ENCODE results near the gene PRKCA. TPM values are rescaled to one million over a fixed set of nuclear protein-coding genes. Genes with fewer than 3 reads are reported as not detected.
A peak's percentile ranks its signal among the peaks of the same experiment; 100 is the strongest.

Gene PRKCA
- total and polyA plus RNA-seq, 2 of the 13 experiments (the other 11 are each of a cell fraction or from before 2014, with no cell fraction given): 18.5 to 21.5 TPM

DNA sequence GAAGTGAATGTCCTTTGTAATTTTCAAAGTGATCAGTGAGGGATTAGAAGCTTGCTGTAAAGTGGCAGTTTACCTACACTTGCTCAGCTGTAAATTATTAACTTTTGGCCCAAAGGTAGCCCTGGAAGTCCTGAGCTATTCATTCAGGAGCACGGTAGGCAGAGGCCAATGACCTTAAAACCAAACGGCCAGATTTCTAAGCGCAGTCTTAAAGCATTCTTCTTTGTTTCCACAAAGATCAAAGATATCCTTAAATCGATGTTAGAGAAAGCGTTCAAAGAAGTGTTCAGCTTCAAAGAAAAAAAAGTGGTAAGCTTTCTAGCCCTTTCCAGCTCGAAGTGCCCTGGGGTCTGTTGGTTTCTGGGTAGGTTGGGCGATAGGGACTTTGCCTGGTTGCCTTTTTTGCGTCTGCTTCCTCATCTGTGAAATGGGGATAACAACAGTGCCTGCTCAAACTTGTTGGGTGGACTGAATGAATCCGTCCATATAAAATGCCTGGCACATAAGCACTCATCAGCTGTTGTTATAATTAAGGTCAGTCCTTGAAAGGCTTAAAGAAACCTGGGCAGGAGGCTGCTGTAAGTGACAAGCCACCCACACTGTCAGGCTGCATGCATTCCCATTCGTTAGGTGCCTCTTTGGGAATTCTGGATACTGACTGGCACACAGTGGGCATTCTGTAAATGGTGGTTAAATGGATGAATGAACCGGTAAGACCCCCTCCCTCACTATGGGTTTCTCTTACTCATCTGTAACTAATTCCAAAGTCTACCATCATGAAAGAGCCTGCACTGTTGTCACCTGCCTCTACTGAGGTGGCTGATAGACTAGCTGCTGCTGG is 113.2 kb downstream of the PRKCA start:
- Histone ChIP-seq H3K4me1 (ENCODE audit: insufficient read depth, low read length) (peaks cover 85% of the 10 kb centered on the region), H3K79me2 (ENCODE audit: insufficient read depth, low read length) (peaks cover 62% of the 10 kb centered on the region), H2AFZ (ENCODE audit: low read length) (no peak overlapping the region), H3K36me3 (replicated peaks in 1 of 2; ENCODE audit: control insufficient read depth in 1 of 2, insufficient read depth in 2 of 2, low read length in 2 of 2) (no peaks in the 10 kb centered on the region), H3K9ac (ENCODE audit: insufficient read depth, low read depth, low read length) (peak overlapping the region; percentile 40), H3K9me3 (ENCODE audit: low read length) (no peaks in the 10 kb centered on the region), H3K4me2 (ENCODE audit: low read depth, low read length) (peak overlapping the region; percentile 65), H3K27ac (ENCODE audit: extremely low read length, insufficient read depth, low read length) (peak overlapping the region; percentile 83), H3K4me3 (replicated peaks in 1 of 3; ENCODE audit: insufficient read depth in 1 of 3, low read depth in 2 of 3, low read length in 3 of 3) (peak overlapping the region in 1 of 3 experiments; percentile 14; a peak in 2 of 6 replicates), H3K27me3 (ENCODE audit: control insufficient read depth in 1 of 2, insufficient read depth in 2 of 2, low read length in 2 of 2) (no peaks in the 10 kb centered on the region), H4K20me1 (ENCODE audit: insufficient read depth, low read length) (no peaks in the 10 kb centered on the region)
- FAIRE-seq (peak; percentile 97), ATAC-seq (peak; percentile 90), DNase-seq (ENCODE audit: low spot score) (peak; percentile 99)
- POLR2A ChIA-PET: interaction anchor here (0.7 to 2.5 kb wide), 11 partner anchors 8 to 186 kb away, joined by 3 to 17 read pairs (median 4); partner anchors contain the start of gene APOH
- CTCF ChIA-PET (ENCODE audit: low intra/inter-chr PET ratio, low total read pairs): no interaction called here
- WGBS (ENCODE audit: low lambda C conversion rate): 5% methylated on average over 11 of the region's 11 CpGs
- in situ Hi-C loops (cut with HindIII; ENCODE audit: extremely low pct_ligation_motif_present, low pct_unique_long_range_greater_than_20kb) (loop anchor here (10.0 kb wide), 1 partner anchor 111 kb away; the partner anchor contains the start of gene PRKCA), intact Hi-C loops (cut with micrococcal nuclease; ENCODE audit: unreplicated experiment) (loop anchor here (2.0 to 5.0 kb wide), 2 partner anchors 111 to 188 kb away; partner anchors contain the start of gene APOH)
- no TSS peak for BruUV-seq (replicated peaks)
- TF ChIP-seq HCFC1 (IDR thresholded peaks at IDR 0.05; ENCODE audit: low read depth, low read length) (no peak), ZFP36L2 (CRISPR knock-in tag; IDR thresholded peaks at IDR 0.05) (peak; percentile 83; the same call in 1 of the 2 replicates), YEATS4 (CRISPR knock-in tag; IDR thresholded peaks at IDR 0.05; ENCODE audit: borderline replicate concordance) (peak; percentile 41; the same call in 1 of the 2 replicates), NRL (CRISPR knock-in tag; IDR thresholded peaks at IDR 0.05; ENCODE audit: borderline replicate concordance) (no peak), KDM3A (CRISPR knock-in tag; IDR thresholded peaks at IDR 0.05; ENCODE audit: low read depth) (peak; percentile 89), GFI1 (CRISPR knock-in tag; IDR thresholded peaks at IDR 0.05; ENCODE audit: borderline replicate concordance) (peak; percentile 98), AKAP8 (CRISPR knock-in tag; IDR thresholded peaks at IDR 0.05) (0 out of 2 replicates have a peak, but pooled peaks have one; percentile 42)
- TF ChIP-seq, protein P1, sequence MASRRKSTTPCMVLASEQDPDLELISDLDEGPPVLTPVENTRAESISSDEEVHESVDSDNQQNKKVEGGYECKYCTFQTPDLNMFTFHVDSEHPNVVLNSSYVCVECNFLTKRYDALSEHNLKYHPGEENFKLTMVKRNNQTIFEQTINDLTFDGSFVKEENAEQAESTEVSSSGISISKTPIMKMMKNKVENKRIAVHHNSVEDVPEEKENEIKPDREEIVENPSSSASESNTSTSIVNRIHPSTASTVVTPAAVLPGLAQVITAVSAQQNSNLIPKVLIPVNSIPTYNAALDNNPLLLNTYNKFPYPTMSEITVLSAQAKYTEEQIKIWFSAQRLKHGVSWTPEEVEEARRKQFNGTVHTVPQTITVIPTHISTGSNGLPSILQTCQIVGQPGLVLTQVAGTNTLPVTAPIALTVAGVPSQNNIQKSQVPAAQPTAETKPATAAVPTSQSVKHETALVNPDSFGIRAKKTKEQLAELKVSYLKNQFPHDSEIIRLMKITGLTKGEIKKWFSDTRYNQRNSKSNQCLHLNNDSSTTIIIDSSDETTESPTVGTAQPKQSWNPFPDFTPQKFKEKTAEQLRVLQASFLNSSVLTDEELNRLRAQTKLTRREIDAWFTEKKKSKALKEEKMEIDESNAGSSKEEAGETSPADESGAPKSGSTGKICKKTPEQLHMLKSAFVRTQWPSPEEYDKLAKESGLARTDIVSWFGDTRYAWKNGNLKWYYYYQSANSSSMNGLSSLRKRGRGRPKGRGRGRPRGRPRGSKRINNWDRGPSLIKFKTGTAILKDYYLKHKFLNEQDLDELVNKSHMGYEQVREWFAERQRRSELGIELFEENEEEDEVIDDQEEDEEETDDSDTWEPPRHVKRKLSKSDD (CRISPR knock-in tag; IDR thresholded peaks at IDR 0.05; ENCODE audit: low read depth): peak; percentile 26; the same call in 1 of the 2 replicates
- TF ChIP-seq, protein P2, sequence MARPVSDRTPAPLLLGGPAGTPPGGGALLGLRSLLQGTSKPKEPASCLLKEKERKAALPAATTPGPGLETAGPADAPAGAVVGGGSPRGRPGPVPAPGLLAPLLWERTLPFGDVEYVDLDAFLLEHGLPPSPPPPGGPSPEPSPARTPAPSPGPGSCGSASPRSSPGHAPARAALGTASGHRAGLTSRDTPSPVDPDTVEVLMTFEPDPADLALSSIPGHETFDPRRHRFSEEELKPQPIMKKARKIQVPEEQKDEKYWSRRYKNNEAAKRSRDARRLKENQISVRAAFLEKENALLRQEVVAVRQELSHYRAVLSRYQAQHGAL (CRISPR knock-in tag; IDR thresholded peaks at IDR 0.05; ENCODE audit: not compliant biosample characterization): no peak
- TF ChIP-seq, protein P3, sequence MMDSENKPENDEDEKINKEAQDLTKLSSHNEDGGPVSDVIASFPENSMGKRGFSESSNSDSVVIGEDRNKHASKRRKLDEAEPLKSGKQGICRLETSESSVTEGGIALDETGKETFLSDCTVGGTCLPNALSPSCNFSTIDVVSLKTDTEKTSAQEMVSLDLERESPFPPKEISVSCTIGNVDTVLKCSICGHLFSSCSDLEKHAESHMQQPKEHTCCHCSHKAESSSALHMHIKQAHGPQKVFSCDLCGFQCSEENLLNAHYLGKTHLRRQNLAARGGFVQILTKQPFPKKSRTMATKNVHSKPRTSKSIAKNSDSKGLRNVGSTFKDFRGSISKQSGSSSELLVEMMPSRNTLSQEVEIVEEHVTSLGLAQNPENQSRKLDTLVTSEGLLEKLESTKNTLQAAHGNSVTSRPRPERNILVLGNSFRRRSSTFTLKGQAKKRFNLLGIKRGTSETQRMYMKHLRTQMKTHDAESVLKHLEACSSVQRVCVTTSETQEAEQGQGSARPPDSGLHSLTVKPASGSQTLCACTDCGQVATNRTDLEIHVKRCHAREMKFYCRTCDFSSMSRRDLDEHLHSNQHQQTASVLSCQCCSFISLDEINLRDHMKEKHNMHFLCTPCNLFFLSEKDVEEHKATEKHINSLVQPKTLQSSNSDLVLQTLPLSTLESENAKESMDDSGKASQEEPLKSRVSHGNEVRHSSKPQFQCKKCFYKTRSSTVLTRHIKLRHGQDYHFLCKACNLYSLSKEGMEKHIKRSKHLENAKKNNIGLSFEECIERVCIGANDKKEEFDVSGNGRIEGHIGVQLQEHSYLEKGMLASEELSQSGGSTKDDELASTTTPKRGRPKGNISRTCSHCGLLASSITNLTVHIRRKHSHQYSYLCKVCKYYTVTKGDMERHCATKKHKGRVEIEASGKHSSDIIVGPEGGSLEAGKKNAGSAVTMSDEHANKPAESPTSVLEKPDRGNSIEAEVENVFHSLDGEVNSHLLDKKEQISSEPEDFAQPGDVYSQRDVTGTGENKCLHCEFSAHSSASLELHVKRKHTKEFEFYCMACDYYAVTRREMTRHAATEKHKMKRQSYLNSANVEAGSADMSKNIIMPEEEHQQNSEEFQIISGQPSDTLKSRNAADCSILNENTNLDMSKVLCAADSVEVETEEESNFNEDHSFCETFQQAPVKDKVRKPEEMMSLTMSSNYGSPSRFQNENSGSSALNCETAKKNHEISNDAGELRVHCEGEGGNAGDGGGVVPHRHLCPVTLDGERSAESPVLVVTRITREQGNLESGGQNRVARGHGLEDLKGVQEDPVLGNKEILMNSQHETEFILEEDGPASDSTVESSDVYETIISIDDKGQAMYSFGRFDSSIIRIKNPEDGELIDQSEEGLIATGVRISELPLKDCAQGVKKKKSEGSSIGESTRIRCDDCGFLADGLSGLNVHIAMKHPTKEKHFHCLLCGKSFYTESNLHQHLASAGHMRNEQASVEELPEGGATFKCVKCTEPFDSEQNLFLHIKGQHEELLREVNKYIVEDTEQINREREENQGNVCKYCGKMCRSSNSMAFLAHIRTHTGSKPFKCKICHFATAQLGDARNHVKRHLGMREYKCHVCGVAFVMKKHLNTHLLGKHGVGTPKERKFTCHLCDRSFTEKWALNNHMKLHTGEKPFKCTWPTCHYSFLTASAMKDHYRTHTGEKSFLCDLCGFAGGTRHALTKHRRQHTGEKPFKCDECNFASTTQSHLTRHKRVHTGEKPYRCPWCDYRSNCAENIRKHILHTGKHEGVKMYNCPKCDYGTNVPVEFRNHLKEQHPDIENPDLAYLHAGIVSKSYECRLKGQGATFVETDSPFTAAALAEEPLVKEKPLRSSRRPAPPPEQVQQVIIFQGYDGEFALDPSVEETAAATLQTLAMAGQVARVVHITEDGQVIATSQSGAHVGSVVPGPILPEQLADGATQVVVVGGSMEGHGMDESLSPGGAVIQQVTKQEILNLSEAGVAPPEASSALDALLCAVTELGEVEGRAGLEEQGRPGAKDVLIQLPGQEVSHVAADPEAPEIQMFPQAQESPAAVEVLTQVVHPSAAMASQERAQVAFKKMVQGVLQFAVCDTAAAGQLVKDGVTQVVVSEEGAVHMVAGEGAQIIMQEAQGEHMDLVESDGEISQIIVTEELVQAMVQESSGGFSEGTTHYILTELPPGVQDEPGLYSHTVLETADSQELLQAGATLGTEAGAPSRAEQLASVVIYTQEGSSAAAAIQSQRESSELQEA (CRISPR knock-in tag; IDR thresholded peaks at IDR 0.05; ENCODE audit: not compliant biosample characterization): peak; percentile 5

Data from HepG2 (cell line).